ENCODE results near the gene RNGTT.

GRCh38 chr6:88899569-88900316, 63.7 kb downstream of the RNGTT start:
- TF ChIP-seq CTCF (IDR thresholded peaks at IDR 0.05) (no peak), POLR2A (IDR thresholded peaks at IDR 0.05) (no peak), POLR2AphosphoS5 (IDR thresholded peaks at IDR 0.05) (no peak)
